HG02763 (cell line): Measurements from ENCODE around the gene KLHL26.
"Not testable (repeated sequence)": the region's sequence is repeated elsewhere in the genome, so short reads cannot be mapped to it uniquely, and the experiment has no call there.

Experiments
- ATAC-seq: cut with Tn5 transposase; IDR thresholded peaks from one replicate; pipeline ENCODE4 v1.9.1; 2021; ENCODE audit warnings: mild to moderate bottlenecking, moderate library complexity; ENCODE audit not compliant: unreplicated experiment

Gene KLHL26

DNA sequence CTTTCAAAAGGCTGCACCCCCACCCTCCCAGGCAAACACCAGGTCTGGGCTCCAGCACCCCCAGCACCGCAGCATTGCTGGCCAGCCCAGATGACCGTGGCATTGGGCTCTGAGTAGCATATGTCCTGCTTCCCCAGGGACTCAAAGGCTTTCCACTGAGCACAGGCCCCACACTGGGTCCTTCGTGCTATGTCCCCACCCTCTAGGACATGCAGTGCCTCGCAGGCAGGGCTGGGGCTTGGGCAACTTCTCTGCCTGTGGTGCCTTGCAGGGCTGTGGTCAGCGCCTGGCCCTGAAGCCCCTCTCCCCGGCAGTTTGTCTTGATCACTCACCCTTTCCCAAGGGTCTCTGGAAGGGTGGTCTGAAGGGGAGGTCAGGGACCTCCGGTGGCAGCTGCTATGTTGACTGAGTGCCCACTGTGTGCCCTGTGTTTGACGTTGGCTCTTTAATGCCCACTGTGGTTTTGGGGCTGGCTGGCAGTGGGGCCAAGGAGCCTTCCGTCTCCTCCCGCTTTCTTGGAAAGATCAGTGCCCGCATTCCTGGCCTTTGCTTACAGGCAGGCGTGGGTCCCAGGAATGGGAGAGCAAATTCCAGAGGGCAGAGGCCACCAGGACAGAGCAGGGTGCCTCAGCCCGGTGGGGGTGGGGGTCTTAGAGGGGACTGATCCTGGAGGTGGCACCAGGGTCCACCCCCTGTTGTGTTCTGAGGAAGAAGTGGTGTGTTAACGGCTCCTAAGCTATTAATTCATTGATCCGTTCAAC is 26.3 kb downstream of the KLHL26 start:
- no peak for ATAC-seq

DNA sequence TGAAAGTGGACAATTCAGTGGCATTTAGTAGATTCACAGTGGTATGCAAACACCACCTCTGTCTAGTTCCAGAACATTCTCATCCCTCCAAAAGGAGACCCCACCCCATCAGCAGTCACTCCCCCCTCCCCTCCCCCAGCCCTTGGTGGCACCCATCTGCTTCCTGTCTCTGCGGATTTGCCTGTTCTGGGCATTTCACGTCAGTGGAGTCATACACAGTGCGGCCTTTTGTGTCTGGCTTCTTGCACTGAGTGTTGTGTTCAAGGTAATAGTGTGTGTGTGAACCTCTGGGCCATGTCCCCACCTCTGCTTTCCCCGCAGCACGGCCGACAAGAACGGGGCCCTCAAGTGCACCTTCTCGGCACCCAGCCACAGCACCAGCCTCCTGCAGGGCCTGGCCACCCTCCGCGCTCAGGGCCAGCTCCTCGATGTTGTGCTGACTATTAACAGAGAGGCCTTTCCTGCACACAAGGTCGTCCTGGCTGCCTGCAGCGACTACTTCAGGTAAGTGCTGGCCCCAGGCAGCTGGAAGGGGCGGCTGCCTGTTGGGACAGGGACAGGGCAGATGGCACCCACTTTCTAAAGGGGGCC is 27.2 kb downstream of the KLHL26 start:
- no peak for ATAC-seq

DNA sequence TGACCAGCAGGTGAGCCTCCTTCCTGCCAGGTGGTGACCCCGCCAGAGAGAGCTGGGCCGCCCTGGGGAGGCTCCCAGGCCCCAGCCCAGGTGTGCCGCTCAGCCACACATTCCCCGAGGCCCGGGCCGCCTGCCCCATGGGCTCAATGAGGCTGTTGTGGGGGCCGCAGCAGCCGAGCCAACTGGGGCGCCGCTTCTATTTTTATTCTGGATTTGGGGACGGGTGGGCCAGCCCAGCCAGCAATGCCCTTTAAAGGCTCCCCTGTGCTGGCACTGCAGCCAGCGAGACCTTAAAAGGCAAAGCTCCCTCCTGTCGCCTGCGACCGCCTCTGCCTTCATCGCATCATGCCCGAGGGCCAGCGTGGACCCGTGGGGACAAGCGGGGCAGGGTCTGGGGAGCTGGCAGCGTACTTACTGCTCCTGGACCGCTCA is 29.0 kb downstream of the KLHL26 start:
- ATAC-seq = no peak

DNA sequence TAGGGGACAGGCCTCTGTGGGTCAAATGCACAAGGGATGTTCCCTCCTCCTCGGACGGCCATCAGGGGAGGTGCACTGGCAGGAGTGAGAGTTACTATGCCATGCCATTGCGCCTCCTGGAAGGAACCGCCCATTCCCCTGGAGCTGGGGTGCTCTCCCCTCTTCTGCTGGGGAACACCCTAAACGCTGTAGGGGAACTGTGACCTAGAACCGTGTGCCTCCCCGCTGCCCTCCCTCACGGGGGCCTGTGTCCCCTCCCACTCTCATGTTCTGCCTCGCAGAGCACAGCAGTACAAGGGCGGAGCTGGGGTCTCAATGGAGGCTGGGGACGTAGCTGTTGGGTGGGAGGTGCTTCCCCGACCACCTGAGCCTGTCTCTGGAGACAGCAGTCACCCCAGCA is 29.5 kb downstream of the KLHL26 start:
- no peak for ATAC-seq

DNA sequence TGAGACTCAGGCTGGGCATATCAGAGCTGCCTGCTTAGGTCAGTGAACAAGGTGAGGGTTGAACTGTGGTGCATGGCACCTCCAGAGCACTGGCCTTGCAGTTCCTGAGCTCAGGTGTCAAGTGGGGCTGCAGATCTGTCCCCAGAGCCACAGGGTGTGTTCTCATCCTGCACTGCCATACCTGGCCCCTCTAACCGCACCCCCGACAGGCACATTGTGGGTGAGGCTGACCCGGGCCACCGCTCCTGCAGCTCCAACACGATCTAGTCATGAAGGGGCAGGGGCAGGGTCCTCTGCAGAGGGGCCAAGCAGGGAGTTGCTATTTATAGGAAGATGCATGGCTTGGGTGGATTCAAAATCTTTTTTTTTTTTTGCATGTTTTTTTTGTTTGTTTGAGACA is 30.0 kb downstream of the KLHL26 start:
- no peak for ATAC-seq

GRCh38 chr19:18667531-18668251 is 30.9 kb downstream of the KLHL26 start:
- ATAC-seq = no peak

GRCh38 chr19:18668252-18668631 is 31.4 kb downstream of the KLHL26 start:
- no peak for ATAC-seq

GRCh38 chr19:18668744-18669523 is 32.1 kb downstream of the KLHL26 start:
- no peak for ATAC-seq

DNA sequence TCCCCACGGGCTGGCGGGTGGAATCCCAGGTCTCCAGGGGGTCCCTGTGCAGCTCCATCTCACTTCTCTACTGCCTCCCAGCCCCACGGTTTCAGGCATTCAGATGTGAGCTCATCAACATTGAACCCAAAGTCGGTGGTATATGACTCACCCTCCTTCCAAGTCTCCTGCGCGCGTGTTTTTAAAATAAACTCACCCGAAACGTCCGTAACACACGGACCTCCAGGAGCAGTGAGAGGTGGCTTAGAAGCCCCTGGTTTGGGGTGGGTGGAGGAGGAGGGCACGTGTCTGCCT is 32.6 kb downstream of the KLHL26 start:
- ATAC-seq = no peak

DNA sequence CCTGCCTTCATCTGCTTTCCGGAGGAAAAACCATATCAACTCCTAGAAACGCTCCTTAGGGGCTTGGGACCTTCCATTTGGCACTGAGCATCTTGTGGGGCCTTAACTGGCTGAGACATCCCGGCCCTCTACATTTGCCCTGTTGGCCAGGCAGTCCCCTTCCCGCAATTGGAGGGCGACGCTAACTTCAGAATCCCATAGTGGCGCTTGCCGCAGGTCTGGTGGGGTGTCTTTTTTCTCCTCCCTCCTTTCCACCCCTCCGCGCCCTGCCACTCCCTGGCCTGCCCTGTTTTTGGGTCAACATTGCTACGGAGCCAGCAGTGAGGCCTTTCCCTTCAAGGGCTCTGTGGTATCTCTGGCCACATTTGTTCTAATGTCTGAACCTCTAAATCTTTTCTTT is 33.1 kb downstream of the KLHL26 start:
- no peak for ATAC-seq

- ATAC-seq = no peak
Measured at GRCh38 chr19:18670312-18670711, 33.5 kb downstream of the KLHL26 start.

GRCh38 chr19:18671303-18672043 is 34.6 kb downstream of the KLHL26 start:
- no peak for ATAC-seq

- ATAC-seq = no peak
Measured at GRCh38 chr19:18672044-18672451, 35.2 kb downstream of the KLHL26 start.

- ATAC-seq = no peak
Measured at GRCh38 chr19:18672606-18673337, 35.9 kb downstream of the KLHL26 start.

GRCh38 chr19:18674616-18675015 is 37.8 kb downstream of the KLHL26 start:
- ATAC-seq = no peak

- ATAC-seq = no peak
Measured at GRCh38 chr19:18675779-18676178, 39.0 kb downstream of the KLHL26 start.

GRCh38 chr19:18676692-18677091 is 39.9 kb downstream of the KLHL26 start:
- ATAC-seq = no peak

DNA sequence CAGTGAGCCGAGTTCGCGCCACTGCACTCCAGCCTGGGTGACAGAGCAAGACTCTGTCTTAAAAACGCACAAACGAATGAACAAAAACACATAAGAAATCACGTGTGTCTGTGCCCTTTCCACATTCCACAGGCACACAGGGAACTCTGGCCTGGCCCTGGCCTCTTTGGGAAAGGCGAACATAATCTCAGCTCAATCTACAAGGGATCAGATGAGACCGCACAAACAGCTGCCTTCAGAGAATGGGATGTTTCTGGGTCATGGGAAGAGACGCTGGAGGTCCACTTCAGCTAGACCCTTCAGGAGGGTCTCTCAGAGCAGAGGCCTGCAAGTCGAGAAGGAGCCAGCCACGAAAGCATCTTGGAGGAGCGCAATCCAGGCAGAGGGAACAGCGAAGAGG is 40.3 kb downstream of the KLHL26 start:
- ATAC-seq = no peak

DNA sequence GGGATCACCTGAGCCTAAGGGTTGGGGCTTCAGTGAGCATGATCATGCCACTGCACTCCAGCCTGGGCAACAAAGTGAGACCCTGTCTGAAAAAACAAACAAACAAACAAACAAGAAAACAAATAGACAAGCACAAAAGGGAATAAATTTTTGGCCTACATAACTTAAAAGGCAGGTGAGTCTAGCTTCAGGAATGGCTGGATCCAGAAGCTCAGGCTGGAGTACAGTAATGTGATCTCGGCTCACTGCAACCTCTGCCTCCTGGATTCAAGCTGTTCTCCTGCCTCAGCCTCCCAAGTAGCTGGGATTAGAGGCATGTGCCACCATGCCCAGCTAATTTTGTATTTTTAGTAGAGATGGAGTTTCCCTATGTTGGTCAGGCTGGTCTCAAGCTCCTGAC is 43.3 kb downstream of the KLHL26 start:
- ATAC-seq = not testable (repeated sequence)

GRCh38 chr19:18682807-18683108 is 45.9 kb downstream of the KLHL26 start:
- no peak for ATAC-seq
